ENCODE results near the gene MCEE.
"Not testable (repeated sequence)": the region's sequence is repeated elsewhere in the genome, so short reads cannot be mapped to it uniquely, and the experiment has no call there.

The MCEE gene

DNA sequence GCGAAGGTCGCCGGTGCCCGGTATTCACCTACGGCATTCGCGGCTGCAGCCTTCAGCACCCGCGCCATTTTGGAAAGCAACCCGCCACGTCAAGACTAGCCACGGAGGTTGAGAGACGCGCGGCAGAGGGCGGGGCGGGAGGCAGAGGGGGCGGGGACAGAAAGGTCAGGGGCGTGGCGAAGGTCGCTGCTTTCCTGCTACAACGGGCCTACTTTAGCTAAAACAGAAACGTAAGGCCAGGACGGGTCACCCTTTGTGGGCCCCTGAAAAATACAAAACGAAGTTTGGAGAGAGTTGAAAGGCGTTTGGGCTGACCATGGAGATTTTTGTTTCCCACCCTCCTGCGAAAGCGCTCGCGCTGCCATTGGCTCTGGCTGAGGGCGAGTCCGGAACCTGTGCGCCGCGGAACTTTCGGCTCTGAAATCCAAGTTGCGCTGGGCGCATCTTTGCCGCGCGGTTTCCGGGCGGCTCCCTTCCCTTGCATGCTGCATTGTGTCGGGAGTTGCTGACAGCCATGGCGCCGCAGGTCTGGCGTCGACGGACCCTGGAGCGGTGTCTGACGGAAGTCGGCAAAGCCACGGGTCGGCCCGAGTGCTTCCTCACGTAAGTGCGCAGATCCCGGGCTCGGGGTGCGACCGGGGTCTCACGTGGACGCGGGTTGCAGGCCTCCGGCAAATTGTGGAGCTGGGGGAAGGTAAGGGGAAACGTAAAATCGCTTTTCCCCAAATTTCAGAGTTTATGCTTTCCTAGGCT lies at the start of gene MCEE, which contains the start of gene MPHOSPH10:
TSS of gene MCEE (minus strand) at position 78 of the 753 bp plus-strand sequence. CDS start at position 68, 10 bp downstream.
TSS of gene MPHOSPH10 (plus strand) at position 483 of the 753 bp plus-strand sequence. CDS start at position 515, 32 bp downstream.
- peak; percentile 90 to 92 for DNase-seq

DNA sequence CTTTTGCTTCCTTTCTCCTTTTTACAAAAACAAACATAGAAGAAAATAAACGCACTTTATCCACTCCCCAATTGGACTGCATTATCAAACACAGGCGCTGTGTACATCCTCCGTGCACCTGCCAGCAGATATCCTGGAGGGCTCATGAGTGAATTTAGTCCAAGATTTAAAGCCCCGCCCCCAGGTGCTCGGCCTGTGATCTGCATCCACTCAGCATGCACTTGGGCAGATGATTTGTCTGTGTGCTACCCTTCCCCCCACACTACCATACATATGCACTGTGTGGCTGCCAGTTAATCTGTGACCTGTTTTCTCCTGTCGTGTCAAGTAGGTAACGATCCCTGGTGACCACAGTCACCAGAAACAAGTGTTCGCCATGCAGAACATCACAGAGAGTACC lies 48.8 kb upstream of the MCEE start:
- not testable (repeated sequence) for DNase-seq

DNA sequence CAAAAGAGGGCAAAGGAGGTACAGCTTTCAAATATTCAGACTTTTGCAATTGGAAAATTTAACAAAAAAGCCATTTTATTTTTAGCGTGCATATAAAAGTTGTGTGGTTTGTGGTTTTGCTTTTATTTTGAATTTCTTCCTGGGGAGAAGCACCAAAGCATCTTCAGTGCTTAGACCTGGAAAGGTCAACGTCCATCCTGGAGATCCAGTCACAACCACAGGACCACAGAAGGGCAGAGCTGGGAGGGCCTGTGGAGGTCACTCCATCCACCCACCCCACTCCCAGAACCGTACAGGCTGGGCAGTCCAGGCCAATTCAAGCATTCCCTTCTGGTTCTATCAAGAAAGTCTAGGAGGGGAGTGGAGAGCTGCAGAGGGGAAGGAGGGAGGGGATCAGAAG lies 44.2 kb upstream of the MCEE start:
- DNase-seq, result no peak

DNA sequence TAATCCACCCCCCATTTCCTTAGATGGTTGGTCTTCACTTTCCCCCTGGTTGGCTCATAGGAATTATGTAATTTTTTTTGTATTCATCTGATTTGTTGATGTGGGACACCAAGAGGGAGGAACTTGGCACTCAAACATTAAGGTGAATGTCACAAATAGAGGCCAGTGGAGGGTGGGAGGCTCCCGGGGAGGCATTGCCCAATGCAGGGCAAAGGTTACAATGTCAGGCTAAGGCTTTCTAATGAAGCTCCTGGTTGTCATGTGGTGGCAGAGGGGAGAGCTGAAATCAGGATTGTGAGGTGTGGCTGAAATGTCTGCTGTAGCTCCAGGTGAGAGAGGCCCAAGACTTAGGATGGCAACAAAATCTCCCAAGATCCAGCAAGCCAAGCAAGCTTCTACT lies 43.1 kb upstream of the MCEE start:
- DNase-seq, result no peak

DNA sequence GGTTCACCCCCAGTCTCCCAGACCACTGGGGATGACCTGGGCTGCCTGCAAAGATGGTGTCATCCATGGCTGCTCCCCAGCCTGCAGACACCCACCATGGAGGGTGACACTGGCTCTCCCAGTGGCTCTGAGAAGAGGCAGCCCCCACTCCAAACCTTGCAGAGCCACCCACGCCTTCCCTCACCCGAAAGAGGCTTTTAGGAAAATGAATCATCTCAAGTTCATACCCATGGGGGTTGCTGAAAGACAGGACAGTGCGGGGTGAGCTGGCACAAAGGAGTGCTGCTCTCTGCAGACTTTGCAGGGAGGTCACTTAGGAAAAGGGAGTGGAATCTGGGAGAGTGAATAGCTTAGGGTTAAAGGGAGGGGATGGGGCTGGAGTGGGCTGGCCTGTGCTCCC lies 36.8 kb upstream of the MCEE start:
- no peak for DNase-seq

DNA sequence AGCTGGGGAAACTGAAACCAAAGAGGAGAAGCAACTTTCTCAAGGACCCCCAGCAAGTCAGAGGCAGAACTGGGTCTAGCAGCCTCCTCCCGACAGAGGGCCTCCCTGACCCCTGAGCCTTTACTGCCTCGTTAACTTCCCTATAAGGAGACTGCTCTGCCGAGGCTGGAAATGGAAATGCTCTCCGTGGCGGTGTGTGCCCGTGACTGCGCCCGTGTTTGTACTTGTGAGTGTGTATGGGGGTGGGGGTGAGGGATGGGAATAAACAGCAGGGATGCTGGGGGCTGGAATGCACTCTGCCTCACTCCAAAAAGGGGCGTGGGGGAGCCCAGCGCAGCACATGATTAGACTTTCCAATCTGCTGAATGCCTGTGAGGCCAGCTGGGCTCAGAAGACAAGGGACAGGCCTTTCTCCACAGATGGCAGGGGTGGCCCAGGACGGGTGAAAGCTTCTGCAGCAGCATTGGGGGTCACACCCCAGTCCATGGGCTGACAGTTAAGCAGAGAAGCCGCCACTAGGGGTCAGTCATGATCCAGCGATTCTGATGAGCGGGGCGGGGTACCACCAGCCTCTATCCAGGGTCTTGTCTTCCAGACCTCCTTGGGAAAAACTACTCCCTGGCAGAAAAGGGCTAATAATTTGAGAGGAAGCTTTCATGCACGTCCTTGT lies 27.2 kb upstream of the MCEE start:
- DNase-seq, result peak; percentile 67 to 77

DNA sequence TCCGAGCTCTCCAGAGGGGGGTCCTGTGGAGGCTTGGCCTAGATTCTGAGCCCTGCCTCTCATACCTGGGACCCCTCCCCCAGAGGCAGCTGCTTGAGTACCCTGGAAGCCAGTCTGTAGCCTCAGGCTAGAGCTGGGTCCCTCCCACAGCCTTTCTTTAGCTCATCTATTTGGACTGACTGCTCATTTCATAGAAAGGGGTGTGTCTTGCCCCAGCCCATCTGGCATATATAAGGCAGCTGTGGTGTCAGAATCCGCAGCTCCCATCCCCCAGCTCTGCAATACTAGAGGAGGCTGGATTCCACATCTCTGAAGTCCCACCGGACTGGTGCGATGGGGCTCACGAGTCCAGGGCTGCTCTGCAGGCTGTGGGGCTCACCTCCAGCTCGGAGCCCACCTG lies 26.5 kb upstream of the MCEE start:
- no peak for DNase-seq

DNA sequence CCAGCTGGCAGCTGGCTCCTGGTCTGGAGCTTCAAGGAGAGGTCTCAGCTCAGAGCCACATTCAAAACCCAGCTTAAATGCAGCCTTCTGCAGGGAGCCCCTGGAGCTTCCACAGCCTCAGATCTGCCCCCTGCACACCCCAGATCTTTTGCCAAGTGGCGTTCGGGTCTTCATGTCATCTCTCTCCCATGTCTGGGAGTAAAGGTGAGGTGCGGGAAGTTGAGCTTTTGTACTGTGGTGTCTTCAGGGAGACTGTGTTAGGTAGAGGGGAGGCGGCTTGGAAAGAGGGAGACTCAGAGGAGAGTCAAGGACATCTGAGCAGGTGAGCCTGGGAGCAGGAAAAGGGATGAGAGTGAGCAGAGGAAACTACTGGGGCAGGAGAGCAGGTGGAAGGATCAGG lies 25.8 kb upstream of the MCEE start:
- no peak for DNase-seq

DNA sequence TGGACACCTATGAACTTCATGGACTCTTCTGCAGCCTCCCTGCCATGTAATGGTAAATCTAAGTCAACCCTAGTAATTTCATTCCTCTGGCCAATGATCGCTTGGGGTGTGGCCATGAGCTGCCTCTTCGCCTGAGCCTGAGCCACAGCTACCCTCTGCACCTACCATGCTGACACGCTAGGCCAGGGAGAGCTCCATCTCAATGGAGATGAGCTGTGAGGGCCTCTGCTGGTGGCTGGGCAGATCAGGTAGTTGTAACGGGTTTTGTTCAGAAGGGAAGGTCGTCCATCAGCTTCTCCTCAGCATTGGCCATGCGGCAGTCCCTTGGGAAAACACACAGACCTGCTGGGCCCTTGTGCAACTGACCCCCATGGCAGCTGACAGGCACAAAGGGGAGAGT lies 24.8 kb upstream of the MCEE start:
- DNase-seq, result peak; percentile 27 to 32

DNA sequence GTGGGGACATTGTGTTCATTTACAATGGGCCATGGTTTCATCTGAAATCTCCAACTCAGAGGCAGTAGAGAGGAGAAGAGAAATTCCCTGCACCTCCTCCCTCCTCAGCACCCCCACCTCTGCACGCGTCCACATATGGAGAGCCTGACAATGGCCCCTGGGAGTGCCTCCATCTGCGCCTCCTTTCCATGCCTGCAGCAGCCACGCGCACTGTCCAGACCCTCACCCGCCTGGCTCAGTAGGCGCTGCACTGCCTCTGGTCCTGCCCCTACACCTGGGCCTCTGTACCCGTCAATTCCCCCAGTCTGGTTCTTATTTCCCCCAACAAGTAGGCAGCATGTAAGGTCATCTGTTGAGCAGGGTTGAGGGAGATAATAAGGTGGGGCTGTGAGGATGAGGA lies 24.2 kb upstream of the MCEE start:
- DNase-seq, result no peak

DNA sequence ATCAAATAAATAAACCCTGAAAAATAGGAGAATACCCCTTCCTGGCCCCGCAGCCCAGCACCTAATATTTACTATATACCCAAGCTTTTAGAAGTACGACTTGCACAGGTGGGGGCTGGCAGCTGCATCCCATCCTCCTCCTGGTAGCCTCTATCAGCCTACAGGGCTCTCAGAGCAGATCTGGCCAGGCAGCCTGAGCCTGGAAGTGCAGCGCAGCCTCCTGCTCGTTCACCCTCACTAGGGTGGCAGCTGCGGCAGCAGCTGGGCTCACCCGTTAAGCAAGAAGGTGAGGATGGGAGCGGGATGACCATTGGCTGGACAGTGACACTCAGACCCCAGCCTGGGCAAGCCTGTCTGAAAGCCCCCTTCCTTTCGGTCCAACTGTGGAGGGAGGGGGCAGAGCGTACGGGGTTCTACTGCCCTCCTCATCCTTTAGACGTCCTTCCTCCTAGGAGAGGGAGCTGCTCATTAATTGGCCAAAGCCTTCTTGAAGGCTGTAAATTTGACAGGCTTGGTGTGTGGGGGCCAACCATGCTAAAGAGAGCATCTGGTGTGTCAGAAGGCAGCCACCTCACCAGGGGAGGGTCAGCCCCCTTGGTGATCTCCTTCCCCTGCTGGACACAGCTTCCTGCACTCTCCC lies 23.7 kb upstream of the MCEE start:
- DNase-seq, result no peak

DNA sequence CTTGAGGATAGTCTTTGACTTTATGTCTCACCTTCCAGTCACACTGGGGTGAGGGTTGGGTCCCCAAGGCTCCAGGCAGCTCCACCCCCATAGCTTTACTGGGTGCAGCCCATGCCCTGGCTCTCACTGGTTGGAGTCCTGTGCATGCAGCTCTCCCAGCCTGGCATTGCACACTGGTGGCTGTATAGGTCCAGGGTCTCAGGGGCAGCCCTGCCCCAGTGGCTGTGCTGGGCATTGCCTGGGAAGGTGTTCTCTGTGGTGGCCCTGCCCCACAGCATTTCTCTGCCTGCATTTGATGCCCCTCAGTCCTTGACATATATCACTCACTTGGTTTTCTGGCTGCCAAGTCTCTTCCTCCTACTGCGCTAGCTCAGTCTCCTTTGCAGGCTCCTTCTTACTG lies 21.6 kb upstream of the MCEE start:
- no peak for DNase-seq

DNA sequence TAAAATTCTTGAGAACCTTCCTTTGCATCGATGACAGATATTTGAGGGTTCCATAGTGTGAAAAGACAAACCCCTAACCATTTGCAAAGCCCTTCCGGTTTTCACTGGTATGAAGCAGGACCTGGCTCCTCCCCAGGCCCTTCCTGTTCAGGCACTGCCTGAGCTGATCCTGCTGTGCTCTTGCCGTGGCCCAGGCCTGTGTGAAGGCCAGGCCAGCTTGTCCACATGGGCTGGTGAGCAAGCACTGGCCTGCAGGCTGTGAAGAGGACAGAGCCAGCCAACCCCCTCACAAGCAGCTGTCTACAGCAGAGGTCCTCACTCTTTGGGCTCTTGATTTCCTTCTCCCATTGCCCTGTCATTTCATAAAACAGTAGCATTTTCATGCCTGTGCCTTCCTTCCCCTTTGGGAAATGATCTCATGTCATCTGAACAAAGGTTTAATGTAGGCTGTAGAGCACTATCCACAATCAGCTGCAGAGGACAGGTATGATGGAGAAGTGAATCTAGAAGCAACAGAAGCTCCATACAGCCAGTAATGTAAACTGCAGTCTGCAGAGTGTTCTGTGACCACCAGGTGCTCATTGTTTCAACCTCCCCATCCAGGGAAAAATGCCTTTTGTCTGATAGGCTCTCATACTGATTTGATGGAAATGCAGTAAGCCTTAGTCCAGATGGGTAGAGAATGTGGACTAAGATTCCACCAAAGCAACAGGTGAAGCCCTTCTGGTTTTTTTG lies 20.2 kb upstream of the MCEE start:
- no peak for DNase-seq

DNA sequence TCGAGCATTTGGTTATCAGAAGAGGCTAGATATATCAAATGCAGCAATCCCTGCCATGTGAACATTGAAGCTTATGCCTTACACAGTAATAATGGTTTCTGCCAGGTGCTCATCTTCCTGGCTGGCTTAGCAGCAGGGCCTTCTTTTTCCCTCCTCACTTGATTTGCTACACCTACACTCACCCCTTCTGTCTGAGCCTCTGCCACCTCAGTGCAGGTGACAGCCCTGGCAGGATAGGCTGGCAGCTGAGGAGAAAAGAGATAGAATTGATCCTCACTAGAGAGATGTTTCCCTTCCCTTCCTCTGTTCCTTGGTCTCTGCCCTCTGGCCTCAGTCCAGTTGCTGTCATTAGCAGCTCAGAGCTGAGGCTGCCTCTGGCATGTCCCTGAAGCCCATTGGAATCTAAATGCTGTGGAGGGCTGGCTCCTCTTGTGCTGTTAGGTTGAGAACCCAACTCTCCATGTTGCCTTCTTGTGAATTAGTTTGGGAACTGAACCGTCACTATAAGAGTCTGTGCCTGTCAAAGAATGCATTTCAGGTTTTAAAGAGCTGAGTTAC lies 18.6 kb upstream of the MCEE start:
- DNase-seq, result no peak

DNA sequence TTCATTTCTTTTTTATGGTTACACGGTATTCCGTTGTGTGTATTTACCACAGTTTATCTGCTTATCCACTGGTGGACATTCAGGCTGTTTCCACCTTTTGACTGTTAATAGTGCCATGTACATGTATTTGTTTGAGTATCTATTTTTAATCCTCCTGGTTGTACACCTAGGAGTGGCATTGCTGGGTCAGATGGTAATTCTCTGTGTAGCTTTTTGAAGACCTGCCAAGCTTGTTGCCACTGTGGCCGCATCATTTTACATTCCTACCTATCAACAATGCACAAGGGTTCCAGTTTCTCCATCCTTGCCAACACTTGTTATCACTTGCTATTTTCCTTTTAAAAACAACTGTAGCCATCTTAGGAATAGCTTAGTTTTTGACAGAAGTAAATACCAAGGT lies 13.8 kb upstream of the MCEE start:
- DNase-seq, result no peak

DNA sequence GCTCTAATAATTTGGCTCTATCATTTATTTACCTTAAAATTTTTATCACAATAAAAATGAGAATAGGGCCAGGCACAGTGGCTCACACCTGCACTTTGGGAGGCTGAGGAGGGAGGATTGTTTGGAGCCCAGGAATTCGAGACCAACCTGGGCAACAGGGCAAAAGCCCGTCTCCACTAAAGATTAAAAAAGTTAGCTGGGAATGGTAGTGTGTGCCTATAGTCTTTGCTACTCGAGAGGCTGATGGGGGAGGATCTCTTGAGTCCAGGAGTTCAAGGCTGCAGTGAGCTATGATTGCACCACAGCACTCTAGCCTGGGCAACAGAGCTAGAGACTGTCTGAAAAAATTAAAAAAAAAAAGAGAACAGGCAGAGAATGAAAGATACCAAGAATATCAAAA lies 6.1 kb upstream of the MCEE start:
- DNase-seq, result no peak

DNA sequence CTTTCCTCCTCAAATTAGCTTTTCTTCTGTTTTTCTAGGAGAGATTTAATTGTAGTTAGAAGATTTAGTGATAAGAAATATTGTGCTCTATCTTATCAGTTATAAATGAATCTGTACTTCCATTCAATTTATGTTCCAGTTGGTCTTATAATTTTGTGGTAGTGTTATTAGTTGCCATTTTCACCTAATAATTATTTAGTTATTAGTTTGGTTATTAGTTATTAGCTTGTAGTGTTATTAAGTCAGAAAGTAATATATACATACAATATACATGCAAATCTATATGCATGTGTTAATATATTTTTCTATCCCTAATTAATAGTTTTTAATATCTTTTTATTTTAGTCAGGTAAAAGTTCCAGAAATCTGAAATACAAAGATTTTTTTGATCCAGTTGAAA lies 3.6 kb upstream of the MCEE start:
- DNase-seq, result no peak

DNA sequence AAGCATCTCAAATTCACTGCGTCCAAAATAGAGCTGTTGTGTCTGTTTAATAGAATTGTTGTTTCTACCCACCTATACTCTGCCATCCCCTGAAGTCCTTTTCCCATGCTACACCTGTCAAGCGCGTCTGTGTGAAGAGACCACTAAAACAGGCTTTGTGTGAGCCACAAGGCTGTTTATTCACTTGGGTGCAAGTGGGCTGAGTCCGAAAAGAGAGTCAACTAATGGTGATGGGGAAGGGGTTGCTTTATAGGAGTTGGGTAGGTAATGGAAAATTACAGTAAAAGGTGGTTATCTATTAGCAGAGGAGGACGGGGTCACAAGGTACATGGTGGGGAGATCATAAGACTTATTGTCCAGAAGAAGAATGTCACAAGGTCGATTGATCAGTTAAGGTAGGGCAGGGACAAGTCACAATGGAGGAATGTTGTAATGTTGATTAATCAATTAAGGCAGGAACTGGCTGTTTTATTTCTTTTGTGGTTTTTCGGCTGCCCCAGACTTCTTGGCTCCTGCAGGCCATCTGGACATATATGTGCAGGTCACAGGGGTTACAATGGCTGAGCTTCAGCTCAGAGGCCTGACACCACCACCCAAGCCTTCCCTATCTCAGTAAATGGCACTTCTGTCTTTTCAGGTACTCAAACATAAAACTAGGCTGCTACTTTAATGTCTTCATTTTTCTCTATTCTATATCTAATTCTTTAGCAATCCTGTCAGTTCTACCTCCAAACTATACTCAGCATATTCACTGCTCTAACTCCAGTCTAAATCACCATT lies 1.5 kb upstream of the MCEE start:
- not testable (repeated sequence) for DNase-seq

DNA sequence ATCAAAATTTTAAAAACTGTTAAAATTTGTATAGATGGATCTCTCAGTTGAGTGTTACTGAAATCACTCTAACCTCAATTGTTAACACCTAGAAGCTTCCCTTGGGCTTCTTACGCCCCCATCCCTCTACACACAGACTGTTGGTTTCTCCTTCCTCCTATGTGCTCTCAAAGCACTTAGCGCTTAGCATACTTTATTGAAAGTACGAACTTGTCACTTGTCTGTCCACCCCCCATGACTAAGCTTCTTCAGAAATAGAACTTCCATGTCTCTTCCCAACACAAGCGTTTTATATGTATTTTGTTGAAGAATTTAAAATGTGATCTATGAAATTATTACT lies 846 bp upstream of the MCEE start:
- DNase-seq, result no peak

DNA sequence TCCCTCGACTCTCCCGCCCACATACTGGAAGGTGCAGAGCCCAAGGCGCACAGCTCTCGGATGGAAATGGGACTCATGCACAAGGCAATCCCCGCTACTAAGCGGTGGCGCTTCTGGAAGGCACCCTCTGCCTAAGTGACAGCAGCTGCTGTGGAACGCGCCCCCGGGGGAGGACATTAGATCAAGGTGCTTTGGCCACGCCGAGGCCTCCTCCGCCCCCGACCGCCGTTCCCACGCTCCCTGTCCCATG lies 202 bp downstream of the MCEE start:
- no peak for DNase-seq

DNA sequence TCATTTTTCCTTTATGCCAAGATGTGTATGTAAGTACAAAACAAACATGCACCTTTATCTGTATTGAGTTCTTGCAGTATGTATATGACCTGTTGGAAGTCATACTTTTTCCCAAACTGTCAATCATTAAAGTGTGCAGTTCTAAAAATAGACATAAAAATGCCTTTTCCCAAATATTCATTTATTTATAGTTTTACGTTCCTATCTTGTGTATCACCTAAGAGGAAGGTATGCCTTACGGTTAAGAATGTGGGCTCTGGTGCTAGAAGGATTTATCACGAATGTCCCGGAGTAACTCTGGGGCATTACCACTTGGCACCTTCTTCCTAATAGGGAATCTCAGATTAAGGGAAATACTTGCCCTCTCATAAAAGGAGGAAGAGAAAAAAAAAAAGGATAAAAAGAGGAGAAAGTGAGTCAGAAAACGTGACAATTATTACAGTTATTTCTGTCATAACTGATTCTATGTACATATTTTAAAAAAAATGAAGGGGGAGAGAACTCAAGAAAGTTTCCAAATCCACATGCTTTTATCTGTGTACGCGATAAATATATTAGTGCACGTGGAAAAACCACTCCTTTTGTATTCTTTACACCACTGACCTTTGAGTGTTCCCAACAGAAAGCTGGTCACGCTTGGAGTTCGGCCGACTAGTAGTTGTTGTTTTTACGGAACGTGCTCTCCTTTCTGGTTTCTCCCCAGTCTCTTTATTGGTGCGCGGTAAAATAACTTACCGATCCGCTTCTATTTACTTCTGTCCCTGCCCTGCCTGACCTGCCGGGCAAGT lies 721 bp downstream of the MCEE start:
- no peak for DNase-seq

DNA sequence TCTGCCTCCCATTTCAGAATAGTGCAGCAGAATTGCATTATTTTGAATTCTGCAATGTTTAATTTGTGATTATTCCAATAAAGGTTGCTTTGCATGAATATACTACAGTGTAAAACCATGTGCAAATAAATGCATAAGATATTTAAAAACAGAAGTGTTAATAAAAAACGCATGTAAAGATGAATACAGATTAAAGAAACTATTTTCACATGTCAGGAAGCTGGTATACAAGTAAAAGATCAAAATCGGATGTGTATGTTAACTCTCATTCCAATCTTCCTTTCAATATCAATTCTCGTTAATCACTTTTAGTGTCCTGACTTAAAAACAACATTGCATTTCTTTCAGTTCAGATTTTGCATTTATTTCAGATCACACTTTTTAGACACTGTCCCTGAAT lies 3.1 kb downstream of the MCEE start:
- no peak for DNase-seq

All from activated CD4-positive, alpha-beta T cell treated with anti-CD3 and anti-CD28 coated beads, Interleukin-2, amount 50 U/mL, for 48 hours (primary cell).